GM21717 (cell line): ENCODE measurements around the gene IL12RB2.

Experiments used
- ATAC-seq: cut with Tn5 transposase; IDR thresholded peaks from one replicate; pipeline ENCODE4 v1.9.1; 2021; ENCODE audit warnings: mild to moderate bottlenecking, moderate library complexity; ENCODE audit not compliant: unreplicated experiment

The IL12RB2 gene, protein sequence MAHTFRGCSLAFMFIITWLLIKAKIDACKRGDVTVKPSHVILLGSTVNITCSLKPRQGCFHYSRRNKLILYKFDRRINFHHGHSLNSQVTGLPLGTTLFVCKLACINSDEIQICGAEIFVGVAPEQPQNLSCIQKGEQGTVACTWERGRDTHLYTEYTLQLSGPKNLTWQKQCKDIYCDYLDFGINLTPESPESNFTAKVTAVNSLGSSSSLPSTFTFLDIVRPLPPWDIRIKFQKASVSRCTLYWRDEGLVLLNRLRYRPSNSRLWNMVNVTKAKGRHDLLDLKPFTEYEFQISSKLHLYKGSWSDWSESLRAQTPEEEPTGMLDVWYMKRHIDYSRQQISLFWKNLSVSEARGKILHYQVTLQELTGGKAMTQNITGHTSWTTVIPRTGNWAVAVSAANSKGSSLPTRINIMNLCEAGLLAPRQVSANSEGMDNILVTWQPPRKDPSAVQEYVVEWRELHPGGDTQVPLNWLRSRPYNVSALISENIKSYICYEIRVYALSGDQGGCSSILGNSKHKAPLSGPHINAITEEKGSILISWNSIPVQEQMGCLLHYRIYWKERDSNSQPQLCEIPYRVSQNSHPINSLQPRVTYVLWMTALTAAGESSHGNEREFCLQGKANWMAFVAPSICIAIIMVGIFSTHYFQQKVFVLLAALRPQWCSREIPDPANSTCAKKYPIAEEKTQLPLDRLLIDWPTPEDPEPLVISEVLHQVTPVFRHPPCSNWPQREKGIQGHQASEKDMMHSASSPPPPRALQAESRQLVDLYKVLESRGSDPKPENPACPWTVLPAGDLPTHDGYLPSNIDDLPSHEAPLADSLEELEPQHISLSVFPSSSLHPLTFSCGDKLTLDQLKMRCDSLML

DNA sequence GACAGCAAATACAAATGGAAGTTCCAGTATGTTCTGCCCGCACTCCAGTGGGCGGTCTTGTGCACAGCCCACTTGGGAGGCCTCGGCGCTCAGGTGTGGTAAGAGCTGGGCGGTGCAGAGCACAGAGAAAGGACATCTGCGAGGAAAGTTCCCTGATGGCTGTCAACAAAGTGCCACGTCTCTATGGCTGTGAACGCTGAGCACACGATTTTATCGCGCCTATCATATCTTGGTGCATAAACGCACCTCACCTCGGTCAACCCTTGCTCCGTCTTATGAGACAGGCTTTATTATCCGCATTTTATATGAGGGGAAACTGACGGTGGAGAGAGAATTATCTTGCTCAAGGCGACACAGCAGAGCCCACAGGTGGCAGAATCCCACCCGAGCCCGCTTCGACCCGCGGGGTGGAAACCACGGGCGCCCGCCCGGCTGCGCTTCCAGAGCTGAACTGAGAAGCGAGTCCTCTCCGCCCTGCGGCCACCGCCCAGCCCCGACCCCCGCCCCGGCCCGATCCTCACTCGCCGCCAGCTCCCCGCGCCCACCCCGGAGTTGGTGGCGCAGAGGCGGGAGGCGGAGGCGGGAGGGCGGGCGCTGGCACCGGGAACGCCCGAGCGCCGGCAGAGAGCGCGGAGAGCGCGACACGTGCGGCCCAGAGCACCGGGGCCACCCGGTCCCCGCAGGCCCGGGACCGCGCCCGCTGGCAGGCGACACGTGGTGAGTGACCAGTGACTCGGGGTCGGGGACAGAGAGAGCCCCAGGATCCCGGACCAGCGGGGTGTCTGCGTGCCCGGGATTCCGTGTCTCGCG lies at the start of gene IL12RB2:
Gene IL12RB2 (plus strand): TSS at position 623 of the 810 bp plus-strand sequence. CDS start 12,496 bp downstream, outside the sequence.
- ATAC-seq = no peak

DNA sequence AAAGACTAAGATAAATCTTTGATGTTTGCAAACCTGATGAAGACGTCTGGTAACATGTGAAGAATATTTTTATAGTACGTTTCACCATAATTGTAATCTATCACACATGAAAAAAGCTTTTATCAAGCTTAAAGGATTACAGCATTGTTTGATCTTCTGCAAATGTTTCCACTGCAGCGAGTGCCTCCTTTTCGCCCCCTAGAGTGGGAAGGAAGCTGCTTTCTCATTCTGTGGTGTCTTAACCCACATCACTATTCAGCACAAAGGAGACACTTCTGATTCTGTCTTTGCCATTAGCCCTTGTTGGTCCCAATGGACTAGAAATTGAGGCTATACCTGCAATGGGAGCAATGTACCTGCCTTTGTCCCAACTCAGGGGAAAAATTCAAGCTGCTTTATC lies 46.0 kb upstream of the IL12RB2 start:
- no peak for ATAC-seq

DNA sequence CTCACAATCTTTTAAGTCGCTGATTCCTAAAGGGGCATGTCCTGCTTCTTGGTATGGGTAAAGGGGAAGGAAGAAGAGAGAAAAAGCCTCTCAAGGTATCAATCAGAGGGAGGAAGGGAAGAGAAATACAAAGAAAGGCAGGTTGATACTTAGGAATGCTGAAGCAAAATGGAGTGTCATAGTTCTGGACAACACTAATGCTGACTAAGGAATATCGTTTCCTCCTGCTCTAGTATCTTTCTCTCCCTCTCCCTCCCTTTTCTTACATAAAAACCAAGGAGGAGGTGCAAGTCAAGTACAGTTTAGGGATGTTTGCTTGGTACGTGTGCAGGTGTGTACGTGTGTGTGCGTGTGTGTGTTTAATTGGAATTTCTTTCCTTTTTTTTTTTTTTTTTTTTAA lies 44.9 kb upstream of the IL12RB2 start:
- no peak for ATAC-seq

DNA sequence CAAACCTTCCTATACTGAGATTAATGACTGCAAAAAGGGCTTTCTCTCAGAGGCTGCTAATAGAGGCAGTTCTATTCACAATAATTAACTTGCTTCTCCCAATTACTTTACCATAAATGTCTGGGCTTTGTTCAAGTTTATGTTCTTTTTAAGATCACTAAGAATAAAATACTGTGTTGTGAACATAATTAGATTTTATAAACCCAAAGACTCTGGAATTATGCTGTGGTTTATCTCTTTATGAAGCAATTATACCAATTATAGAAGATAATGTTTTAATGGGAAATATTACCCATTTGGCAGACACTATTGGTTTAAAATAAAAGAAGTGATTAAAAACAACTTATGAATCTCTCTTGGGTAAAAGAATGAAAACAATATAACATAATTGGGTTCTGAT lies 43.5 kb upstream of the IL12RB2 start:
- ATAC-seq = no peak

DNA sequence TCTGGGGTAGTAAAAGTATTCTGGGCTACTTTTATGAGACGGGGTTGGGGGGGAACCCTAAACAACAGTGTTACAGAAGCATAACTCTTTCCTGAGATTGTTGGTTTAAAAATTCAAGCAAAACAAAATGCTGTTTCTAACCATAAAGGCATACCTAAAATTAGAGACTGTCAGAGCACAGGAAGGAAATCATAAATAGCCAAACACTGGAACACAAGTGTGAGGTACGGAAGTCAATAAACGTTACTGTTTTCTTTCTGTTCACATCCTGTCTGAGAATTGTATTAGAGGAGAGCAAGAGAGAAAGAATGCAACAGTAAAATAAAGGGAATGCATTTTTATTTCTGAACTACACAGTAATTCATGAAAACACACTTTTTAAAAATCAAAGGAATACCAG lies 42.8 kb upstream of the IL12RB2 start:
- ATAC-seq = no peak

DNA sequence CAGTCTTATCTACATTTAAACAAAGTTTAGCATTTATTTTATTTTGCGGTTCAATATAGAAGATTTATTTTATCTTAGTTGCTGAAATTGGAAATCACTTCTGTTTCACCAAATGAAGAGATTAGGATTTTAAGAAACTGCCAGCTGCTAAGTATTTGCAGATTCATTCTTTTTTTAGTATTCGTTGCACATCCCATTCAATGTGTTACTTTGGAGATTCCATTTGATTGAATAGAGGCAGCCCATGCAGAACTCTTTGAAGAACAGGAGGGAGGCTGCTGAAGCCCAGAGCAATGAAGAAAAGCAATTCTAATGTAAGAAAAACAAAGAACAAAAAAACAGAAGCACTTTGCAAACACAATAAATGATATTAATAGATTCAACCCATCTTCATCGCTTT lies 38.6 kb upstream of the IL12RB2 start:
- ATAC-seq = no peak

DNA sequence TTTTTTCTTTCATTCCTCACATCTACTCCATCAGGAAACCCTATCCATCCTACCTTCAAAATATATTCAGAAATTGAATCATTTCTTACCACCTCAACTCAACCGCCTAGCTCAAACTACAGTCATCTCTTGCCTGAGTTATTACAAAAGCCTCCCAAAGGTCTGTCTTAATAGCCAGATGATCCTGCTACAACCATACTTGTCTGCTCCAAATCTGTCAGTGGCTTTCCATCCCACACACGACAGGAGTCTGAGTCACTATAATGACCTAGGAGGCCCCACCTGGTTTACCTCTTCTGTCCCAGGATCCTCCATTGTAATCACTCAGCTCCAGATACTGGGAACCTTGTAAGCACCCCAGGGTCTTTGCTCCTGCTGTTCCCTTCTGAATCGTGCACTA lies 37.1 kb upstream of the IL12RB2 start:
- no peak for ATAC-seq

DNA sequence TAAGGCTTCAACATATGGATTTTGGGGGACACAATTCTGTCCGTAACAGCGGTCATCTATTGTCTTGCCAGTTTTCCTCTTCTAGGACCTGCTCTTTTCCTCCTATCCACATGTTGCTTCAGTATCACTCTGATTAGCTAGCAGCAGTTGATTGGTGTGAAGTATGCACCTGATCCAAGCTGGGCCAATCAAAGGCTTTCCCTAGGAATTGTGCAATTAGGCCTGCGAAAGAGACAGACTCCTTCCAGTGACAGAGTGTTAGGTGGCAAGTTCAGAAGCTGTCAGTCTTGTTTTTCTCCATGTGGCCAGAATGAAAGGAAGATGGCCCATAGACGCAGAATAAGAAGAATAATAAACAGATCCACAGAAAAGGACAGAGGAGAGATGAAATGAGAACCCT lies 34.1 kb upstream of the IL12RB2 start:
- ATAC-seq = no peak

DNA sequence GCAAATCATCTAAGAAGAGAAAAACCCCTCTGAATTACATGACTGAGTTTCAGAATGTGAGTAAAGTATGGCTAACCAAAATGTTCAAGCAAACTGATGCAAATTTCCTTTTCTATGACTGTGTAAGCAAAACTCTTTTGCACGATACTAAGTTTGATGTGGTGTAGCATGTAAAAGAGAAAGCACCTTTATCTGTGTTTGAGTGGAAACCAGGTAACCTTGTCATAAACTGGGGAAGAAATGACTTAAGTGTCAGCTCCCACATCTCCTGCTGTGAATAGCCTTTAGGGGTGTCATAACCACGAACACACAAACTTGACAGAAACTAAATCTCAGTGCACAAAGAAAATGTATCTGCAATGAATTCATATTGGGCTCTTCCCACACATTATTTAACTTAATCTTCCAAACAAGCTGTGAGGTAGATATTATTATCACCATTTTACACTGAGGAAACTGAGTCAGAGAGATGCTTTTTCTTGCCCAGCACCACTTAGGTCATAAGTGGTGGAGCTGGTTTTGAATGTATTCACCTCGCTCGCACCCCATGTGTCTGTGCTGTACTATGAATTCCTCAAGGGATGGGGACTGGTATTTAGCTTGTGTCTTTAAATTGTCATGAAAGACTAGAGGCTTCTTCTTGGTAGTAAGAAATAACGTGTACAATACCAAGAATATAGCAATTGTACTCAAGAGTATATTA lies 32.9 kb upstream of the IL12RB2 start:
- peak; percentile 93 for ATAC-seq

DNA sequence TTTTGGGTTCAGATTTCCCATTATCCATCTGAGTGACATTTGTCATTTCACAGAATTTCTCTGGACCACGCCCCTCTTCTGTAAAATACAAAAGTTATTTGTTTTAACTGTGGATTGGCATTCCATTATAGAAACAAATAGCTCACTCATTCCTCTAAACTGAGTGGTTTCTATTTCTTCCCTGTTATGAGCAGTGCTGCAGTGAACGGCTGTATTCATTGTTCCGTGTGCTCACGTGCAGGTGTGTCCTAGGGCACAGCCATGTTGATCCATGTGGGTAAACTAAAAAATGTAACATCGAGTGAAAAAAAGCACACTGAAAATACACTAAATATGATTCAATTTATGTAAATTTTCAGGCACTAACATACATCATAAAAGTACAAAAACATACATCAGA lies 27.0 kb upstream of the IL12RB2 start:
- ATAC-seq = no peak

DNA sequence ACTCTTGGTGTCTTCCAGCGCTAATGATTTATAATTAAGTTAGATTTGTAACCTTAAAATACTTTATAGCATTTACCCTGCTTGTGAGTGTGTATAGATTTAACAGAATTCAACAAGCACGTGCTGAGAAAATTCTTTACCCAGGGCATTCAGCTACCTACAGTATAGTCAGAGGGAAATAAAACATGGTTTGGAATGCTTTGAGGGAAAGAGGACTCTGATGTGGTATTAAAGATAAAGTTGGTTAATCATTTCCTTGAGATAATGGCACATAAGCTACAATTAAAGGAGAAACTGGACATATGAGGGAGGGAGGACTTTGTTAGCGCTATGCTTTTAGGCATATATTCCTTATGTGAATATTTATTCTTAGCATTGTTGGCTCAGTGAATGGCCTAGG lies 26.4 kb upstream of the IL12RB2 start:
- ATAC-seq = no peak

DNA sequence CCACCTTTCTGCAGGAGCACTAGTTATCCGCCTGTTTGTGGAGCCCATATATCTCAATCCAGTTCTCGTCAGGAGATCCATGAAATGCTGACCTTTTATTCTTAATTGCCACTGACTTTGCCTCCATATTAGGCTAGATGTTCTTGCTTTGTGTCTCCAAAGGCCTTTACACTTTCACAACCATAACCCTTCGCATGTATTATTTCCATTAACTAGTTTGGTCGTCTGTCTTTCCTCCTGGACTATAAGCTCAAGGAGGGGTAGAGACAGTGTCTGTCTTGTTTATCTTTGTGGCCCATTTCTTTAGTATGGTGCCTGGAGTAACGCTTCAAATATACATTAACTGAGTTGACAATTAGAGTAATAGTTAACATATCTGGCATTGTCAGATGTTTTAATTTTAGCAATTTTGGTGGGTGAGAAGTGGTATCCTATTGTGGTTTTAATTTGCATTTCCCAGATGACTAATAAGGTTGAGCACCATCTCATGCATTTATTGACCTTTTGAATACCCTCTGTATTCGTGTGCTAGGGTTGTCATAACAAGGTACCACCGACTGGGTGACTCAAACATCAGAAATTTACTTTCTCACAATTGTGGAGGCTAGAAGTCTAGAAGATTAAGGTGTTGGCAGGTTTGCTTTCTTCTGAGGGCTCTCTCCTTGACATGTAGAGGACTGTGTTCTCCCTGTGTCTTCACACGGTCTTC lies 21.7 kb upstream of the IL12RB2 start:
- ATAC-seq = peak; percentile 87

DNA sequence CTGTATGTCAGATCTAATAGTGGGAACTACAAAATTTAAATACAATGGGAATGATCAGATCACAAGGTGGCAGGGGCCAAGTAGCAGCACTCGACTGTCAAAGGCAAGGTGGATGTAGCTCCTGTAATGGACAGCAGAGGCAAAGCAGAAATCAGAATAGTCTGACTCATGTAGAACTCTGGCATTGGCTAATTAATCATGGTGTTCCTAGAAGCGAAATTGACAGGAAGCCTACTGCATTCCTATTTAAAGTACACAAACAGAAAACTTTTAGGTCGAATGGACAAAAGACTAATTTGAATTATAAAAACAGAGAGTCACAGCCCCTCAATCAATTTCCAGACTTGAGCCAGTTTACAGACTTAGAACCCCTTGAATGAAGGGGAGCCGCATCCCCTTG lies 17.4 kb upstream of the IL12RB2 start:
- ATAC-seq = no peak

DNA sequence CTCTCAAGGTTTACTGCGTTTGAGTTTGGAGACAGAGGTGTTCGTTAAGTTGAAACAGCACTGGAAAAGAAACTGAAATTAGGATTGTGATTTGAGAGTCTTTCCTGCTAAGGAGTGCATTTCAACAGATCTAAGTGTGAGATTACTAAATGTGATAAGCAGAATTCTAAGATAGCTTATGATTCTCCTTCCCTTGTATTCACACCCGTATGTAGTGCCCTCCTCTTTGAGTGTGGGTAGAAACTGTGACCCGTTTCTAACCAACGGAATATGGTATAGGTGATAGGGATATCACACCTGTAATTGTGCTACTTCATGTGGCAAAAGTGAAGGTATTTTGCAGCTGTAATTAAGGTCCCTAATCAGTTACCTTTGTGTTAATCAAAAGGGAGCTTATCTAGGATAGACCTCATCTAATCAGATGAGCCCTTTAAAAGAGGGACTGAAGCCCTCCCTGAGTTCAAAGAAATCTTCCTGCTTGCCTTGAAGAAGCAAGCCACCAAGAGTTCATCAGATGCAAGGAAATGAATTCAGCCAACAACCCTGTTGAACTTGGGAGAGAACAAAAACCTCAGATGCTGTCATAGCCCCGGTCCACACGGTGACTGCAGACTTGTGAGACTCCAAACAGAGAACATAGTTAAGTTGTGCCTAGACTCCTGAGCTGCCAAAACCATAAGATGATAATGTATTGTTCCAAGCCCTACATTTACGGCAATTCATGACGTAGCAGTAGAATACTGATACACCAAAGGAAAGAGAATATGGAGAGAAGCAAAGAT lies 12.6 kb upstream of the IL12RB2 start:
- ATAC-seq = no peak

DNA sequence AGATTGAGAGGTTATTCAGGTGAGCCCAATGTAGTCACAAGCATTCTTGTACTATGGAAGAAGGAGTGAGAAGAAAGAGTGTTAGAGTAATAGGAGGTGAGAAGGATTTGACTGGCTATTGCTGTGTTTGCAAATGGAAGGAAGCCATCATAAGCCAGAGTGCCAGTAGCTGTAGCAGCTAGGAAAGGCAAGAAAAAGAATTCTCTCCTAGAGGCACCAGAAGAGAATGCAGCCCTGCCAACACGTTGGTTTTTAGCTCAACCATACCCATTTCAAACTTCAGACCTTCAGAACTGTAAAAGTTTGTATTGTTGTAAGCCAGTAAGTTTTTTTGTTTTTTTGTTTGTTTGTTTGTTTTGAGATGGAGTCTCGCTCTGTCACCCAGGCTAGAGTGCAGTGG lies 8.9 kb upstream of the IL12RB2 start:
- no peak for ATAC-seq

DNA sequence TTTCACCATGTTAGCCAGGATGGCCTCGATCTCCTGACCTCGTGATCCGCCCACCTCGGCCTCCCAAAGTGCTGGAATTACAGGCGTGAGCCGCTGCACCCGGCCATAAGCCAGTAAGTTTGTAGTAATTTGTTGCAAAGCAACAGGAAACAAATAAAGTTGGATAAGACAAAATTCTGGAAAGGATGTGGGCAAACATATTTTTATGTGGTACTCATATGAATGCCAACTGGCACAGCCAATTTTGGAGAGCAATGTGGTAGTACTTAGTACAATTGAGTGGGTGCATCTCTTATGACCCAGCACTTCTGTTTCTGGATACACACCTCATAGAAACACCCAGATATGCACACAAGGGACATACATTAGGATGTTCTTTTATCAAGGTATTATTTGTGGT lies 8.4 kb upstream of the IL12RB2 start:
- no peak for ATAC-seq

DNA sequence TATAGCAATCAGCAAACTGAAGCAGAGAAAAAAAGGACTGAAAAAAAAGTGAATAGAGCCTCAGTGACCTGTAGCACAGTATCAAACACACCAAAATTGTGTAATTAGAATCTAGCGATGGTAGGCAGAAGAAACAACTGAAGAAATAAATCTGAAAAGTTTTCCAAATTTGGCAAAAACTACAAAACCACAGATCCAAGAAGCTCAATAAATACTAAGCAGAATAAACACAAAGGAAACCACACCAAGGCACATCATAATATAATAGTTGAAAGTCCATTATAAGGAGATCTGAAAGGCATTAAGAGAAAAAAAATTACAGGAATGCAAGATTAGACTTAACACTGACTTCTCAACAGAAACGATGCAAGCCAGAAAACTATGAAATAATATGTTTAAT lies 7.1 kb upstream of the IL12RB2 start:
- no peak for ATAC-seq

DNA sequence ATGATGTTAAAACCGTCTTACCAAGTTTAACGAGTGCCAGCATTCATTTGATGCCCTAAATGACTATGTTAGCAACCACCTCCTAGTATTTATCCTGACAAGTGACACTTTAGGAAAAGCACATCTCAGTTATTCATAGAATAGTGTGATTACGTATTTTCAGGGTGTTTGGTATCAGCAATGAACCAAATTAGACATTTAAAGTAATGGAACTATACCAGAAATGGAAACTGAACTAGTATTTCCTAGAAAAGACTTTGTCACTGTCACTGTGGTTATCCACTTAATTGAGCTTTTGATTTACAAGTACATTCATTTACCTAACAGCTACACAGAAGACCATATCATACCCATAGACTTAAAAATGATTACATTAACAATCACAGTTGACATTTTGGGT lies 3.6 kb upstream of the IL12RB2 start:
- no peak for ATAC-seq

DNA sequence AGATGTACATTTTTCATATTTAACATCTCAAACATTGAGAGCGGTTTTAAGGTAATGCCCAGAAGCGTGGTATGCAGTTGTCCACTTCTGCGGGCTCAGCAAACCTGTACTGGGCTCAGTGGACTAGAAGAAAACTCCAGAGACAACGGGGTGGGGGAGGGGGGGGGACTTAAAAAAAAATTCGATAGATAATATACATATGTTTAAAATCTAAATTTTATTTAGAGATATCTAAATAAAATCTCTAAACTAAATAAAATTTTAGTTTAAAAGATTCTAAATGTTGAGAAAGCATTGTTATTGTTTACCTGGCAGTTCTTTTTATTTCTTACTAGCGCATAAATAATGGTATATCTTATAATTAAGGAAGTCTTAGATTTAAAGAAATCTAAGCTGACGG lies 1.1 kb upstream of the IL12RB2 start:
- ATAC-seq = no peak
